Raji (cell line): ENCODE results near the gene RCHY1.

Experiments used
- POLR2A ChIP-seq: IDR thresholded peaks from 2 replicates; pipeline ENCODE4 v1.6.1; 2011; ENCODE audit warnings: low read depth, low read length, control low read depth; ENCODE audit not compliant: insufficient read depth

The RCHY1 gene

GRCh38 chr4:75457365-75457764 is 56.8 kb downstream of the RCHY1 start:
- TF ChIP-seq POLR2A = no peak

- TF ChIP-seq POLR2A = no peak
These were observed 80.1 kb downstream of the RCHY1 start for GRCh38 chr4:75434105-75434504.

DNA sequence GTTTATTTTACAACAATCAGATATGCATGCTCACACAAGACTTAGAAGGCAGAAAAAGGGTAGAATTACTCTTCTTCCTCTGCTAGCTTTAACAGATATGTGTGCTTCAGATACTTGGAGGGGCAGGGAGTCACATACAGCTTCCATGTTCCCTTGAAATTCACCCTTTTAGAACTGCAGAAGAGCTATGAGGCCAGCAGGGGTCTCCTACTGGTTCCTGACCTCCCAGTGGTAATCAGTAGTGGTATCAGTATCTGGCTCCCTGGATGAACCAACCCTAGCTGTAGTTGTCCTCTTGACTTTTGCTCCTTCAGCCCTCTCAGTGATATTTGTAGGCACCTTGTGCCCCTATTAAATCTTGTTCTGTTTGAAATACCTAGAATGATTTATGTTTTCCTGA is 81.5 kb downstream of the RCHY1 start:
- TF ChIP-seq POLR2A = no peak

DNA sequence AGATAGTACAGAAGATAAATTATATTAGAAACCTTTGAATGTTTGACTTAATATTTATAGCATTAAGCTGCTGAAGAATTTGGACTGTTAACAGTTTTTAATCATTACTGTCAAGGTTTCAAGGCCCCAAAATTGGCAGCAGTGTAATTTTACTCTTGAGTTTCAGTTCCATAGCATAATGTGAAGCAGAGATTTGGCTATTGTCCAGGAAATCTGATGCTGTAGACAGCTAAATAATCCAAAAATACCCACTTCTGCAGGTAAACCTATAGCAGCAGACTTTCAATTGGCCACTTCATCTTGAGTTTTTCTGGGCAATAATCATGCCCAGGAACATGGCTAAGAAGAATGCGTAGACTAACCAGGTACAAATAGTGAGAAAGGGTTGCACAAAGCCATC is 85.0 kb downstream of the RCHY1 start:
- TF ChIP-seq POLR2A = no peak
